ENCODE results near the gene AMZ1. TPM values are rescaled to one million over a fixed set of nuclear protein-coding genes. Genes with fewer than 3 reads are reported as not detected.
A peak's percentile ranks its signal among the peaks of the same experiment; 100 is the strongest.
"Not testable (repeated sequence)": the region's sequence is repeated elsewhere in the genome, so short reads cannot be mapped to it uniquely, and the experiment has no call there.

AMZ1 gene
- polyA plus RNA-seq, 3 donors from 2014 or later = 0.11 TPM; not detected in 2

GRCh38 chr7:2719007-2719406, 31.0 kb downstream of the AMZ1 start:
- H3K4me3 Mint-ChIP-seq = no peak overlapping the region
- H3K27me3 Mint-ChIP-seq (ENCODE audit: low read depth in 3 of 3) = peaks cover 13 to 31% (median 18%) of the 10 kb centered on the region in 3 donors
- peaks cover 0 to 10% (median 0%) of the 10 kb centered on the region in 3 donors for H3K36me3 Mint-ChIP-seq
- DNase-seq = peak; percentile 42 to 49 (median 48)
- no peaks in the 10 kb centered on the region for H3K9me3 Mint-ChIP-seq
- H3K4me1 Mint-ChIP-seq = peaks cover 35 to 59% of the 10 kb centered on the region in 2 donors
- H3K27ac Mint-ChIP-seq = peak overlapping the region in 1 of 6 donors; percentile 40

DNA sequence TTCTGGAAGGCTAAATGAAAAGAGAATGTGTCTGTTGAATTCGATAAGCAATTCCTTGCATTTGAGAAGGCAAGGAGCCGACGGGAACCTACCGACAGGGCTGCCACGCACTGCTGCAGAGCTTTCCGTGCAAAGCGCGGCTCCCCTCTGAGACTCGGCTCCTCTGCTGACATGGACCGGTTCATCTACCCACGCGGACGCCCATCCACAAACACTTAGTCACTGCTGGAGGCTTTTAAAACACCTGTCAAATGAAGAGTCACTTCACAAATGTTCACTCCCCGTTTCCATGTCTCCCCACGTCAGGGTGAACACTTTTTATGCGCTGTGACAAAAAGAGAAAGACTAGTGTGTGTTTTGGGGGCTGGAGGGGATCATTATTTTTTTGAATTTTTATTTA, 32.0 kb downstream of the AMZ1 start:
- no peak for DNase-seq
- Mint-ChIP-seq H3K27ac (peak overlapping the region in 1 of 6 donors; percentile 30), H3K4me1 (peaks cover 33 to 49% of the 10 kb centered on the region in 2 donors)

DNA sequence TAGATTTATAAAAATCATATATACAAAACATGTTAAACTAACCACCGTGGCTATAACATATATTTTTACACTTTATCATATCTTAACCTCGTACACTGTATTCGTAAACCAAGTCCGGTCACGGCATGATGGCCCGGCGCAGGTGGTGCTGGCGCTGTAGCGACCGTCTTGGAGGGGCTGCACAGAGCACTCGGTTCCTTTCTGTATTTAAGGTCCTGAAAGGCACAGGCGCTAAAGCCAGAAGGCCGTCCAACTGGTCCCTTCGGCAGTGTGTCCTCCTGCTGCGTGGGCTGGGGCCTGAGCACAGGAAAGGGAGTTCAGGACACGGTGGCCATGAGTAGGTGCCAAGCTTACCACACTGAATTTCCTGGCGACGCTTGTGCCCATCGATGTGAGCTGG, 33.8 kb downstream of the AMZ1 start:
- H3K27me3 Mint-ChIP-seq (ENCODE audit: low read depth in 3 of 3) = peaks cover 6 to 21% (median 9%) of the 10 kb centered on the region in 3 donors
- no peak overlapping the region for H3K27ac Mint-ChIP-seq

More for the DNA sequence above, 32.0 kb downstream of the AMZ1 start:
- Mint-ChIP-seq H3K36me3 (peaks cover 0 to 10% (median 0%) of the 10 kb centered on the region in 3 donors), H3K27me3 (ENCODE audit: low read depth in 3 of 3) (peaks cover 13 to 29% (median 17%) of the 10 kb centered on the region in 3 donors), H3K9me3 (no peaks in the 10 kb centered on the region), H3K4me3 (no peak overlapping the region)

DNA sequence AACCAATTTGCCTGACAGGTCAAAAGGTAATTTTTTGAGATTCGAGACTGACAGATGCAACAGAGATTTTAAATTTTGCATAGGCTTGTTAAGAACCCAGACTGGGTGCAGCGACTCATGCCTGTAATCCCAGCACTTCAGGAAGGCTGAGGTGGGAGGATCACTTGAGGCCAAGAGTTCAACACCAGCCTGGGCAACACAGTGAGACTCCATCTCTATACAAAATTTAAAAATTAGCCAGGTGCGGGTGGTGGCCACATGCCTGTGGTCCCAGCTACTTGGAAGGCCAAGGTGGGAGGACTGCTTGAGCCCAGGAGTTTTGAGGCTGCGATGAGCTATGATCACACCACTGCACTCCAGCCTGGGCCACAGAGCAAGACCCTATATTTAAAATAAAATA, 34.6 kb downstream of the AMZ1 start:
- no peak for DNase-seq
- Mint-ChIP-seq H3K9me3 (no peaks in the 10 kb centered on the region), H3K27ac (no peak overlapping the region), H3K36me3 (peaks cover 0 to 11% (median 0%) of the 10 kb centered on the region in 3 donors), H3K27me3 (ENCODE audit: low read depth in 3 of 3) (peaks cover 3 to 18% (median 8%) of the 10 kb centered on the region in 3 donors), H3K4me3 (no peak overlapping the region), H3K4me1 (peaks cover 22 to 24% of the 10 kb centered on the region in 2 donors)

More for the DNA sequence above, 33.8 kb downstream of the AMZ1 start:
- H3K9me3 Mint-ChIP-seq = no peaks in the 10 kb centered on the region
- no peak overlapping the region for H3K4me3 Mint-ChIP-seq
- peaks cover 24 to 31% of the 10 kb centered on the region in 2 donors for H3K4me1 Mint-ChIP-seq
- DNase-seq = no peak
- peaks cover 0 to 11% (median 0%) of the 10 kb centered on the region in 3 donors for H3K36me3 Mint-ChIP-seq

GRCh38 chr7:2723138-2723850, 35.3 kb downstream of the AMZ1 start:
- Mint-ChIP-seq H3K36me3 (peaks cover 0 to 13% (median 4%) of the 10 kb centered on the region in 3 donors), H3K4me1 (peaks cover 17% of the 10 kb centered on the region in 2 donors), H3K27ac (no peak overlapping the region), H3K27me3 (ENCODE audit: low read depth in 3 of 3) (peaks cover 3 to 16% (median 4%) of the 10 kb centered on the region in 3 donors), H3K4me3 (no peak overlapping the region), H3K9me3 (no peaks in the 10 kb centered on the region)
- no peak for DNase-seq

DNA sequence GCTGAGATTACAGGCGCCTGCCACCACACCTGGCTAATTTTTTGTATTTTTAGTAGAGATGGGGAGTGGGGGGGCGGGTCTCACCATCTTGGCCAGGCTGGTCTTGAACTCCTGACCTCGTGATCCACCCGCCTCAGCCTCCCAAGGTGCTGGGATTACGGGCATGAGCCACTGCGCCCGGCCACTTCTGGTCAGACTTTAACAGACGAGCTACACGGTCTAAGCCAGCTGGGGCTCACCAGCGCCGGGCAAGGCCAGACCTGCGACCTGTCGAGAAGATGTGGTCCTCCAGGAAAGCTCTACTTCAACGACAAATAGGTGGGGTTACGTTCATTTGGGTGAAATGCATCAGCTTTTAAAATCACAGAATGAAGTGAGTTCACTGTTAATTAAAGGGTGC, 36.0 kb downstream of the AMZ1 start:
- H3K27me3 Mint-ChIP-seq (ENCODE audit: low read depth in 3 of 3); DNase-seq; H3K9me3 Mint-ChIP-seq; H3K27ac Mint-ChIP-seq; H3K4me3 Mint-ChIP-seq: not testable (repeated sequence)
- Mint-ChIP-seq H3K36me3 (peaks cover 0 to 17% (median 5%) of the 10 kb centered on the region in 3 donors), H3K4me1 (peaks cover 9 to 12% of the 10 kb centered on the region in 2 donors)

- H3K4me1 Mint-ChIP-seq = peaks cover 7 to 10% of the 10 kb centered on the region in 2 donors
- H3K36me3 Mint-ChIP-seq = peaks cover 0 to 20% (median 5%) of the 10 kb centered on the region in 3 donors
- H3K27me3 Mint-ChIP-seq (ENCODE audit: low read depth in 3 of 3) = peaks cover 3 to 5% (median 4%) of the 10 kb centered on the region in 3 donors
- DNase-seq = no peak
- no peaks in the 10 kb centered on the region for H3K9me3 Mint-ChIP-seq
- no peak overlapping the region for H3K27ac Mint-ChIP-seq
- no peak overlapping the region for H3K4me3 Mint-ChIP-seq
These were observed 36.6 kb downstream of the AMZ1 start for GRCh38 chr7:2724453-2725177.

GRCh38 chr7:2725178-2726105, 37.4 kb downstream of the AMZ1 start:
- Mint-ChIP-seq H3K9me3 (no peaks in the 10 kb centered on the region), H3K27ac (no peak overlapping the region), H3K27me3 (ENCODE audit: low read depth in 3 of 3) (peaks cover 3 to 5% (median 4%) of the 10 kb centered on the region in 3 donors), H3K4me3 (no peak overlapping the region), H3K36me3 (peaks cover 0 to 26% (median 13%) of the 10 kb centered on the region in 3 donors), H3K4me1 (peaks cover 7% of the 10 kb centered on the region in 2 donors)
- DNase-seq = no peak

DNA sequence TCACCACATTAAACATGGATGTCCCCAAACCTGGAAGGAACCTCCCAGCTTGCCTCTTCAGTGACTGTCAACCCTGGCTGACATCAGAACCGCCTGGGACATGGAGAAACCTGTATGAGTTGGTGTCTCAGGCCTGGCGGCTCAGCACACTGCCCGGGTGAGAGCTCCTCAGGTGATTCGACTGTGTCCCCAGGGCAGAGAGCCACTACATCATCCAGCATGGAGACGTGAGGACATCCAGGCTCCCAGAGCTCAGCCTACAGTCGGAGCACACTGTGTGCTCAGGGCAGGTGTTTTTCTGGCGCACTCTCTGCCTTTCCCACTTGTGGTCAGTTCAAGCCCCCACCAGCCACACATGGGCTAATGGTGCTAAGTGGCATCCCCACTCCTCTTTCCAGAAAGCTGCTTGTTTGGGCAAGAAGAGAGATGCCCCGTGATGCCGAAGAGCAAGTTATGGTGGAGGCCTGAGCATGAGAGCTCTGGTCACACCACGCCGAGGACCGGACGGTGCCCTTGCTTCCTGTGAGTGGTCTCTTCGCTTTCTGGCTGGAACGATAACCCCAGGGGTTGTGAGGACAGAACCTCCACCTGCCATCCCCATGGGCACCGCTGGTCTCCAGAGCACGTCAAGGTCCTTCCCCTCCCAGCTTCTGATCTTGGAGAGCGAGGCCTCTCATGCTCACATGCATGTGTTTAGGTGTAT, 38.5 kb downstream of the AMZ1 start:
- Mint-ChIP-seq H3K27ac (no peak overlapping the region), H3K9me3 (no peaks in the 10 kb centered on the region), H3K27me3 (ENCODE audit: low read depth in 3 of 3) (peaks cover 0 to 4% (median 0%) of the 10 kb centered on the region in 3 donors), H3K4me1 (no peaks in the 10 kb centered on the region), H3K36me3 (peaks cover 0 to 32% (median 13%) of the 10 kb centered on the region in 3 donors), H3K4me3 (no peak overlapping the region)
- no peak for DNase-seq

DNA sequence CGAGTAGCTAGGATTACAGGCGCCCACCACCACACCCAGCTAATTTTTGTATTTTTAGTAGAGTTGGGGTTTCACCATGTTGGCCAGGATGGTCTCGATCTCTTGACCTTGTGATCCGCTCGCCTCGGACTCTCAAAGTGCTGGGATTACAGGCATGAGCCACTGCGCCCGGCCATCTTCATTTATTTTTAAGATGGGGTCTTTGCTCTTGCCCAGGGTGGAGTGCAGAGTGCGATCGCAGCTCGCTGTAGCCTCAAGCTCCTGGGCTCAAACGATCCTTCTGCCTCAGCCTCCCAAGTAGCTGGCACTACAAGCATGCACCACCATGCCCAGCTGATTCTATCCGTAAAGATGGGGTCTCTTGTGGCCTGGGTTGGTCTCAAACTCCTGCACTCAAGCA, 39.2 kb downstream of the AMZ1 start:
- H3K27me3 Mint-ChIP-seq (ENCODE audit: low read depth in 3 of 3); H3K4me3 Mint-ChIP-seq; DNase-seq; H3K9me3 Mint-ChIP-seq; H3K27ac Mint-ChIP-seq; H3K4me1 Mint-ChIP-seq: not testable (repeated sequence)
- H3K36me3 Mint-ChIP-seq = peaks cover 0 to 39% (median 13%) of the 10 kb centered on the region in 3 donors

DNA sequence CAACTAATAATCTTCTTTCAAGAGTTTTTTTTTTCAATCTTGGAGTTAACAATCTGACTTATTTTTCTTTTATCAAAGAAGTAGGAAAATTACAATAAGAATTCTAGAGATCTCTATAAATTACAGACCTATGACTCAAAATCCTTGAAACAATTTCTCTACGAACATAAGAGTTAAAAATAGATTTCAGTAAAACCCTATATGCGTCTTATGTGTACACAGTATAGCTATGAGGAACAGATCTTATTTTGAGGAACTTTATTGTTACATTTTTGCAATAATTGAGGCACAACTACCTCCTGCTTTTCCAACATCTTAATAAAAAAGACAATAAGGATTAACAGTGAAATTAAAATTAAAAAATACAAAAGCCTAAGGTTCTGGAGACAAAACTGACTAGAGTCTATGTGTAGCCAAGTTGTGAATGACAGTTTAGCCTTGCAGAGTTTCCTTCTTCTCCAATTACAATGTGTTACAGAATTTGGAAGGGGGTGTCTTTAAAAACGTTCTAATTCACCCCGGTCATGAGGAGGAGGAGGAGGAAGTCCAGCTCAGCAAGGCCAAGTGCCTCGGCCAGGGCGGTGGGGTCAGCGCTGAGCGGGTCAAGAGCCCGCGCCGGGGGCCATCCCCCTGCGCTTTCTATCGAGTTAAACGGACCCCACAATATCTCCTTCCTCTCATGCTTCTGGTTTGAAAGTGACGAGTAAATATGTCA, 40.5 kb downstream of the AMZ1 start:
- Mint-ChIP-seq H3K27ac (no peak overlapping the region), H3K36me3 (peaks cover 8 to 40% (median 13%) of the 10 kb centered on the region in 3 donors)

More for the DNA sequence above, 40.5 kb downstream of the AMZ1 start:
- Mint-ChIP-seq H3K27me3 (ENCODE audit: low read depth in 3 of 3) (peaks cover 0 to 4% (median 0%) of the 10 kb centered on the region in 3 donors), H3K4me3 (no peak overlapping the region), H3K4me1 (peaks cover 4 to 5% of the 10 kb centered on the region in 2 donors), H3K9me3 (no peaks in the 10 kb centered on the region)
- DNase-seq = no peak

All from immature natural killer cell (primary cell).